ENCODE data around the gene DGCR2. TPM values are rescaled to one million over a fixed set of nuclear protein-coding genes. Genes with fewer than 3 reads are reported as not detected.

DGCR2 gene
- total and polyA plus RNA-seq, 2 experiments from 2014 or later, result 18.5 to 83.0 TPM

DNA sequence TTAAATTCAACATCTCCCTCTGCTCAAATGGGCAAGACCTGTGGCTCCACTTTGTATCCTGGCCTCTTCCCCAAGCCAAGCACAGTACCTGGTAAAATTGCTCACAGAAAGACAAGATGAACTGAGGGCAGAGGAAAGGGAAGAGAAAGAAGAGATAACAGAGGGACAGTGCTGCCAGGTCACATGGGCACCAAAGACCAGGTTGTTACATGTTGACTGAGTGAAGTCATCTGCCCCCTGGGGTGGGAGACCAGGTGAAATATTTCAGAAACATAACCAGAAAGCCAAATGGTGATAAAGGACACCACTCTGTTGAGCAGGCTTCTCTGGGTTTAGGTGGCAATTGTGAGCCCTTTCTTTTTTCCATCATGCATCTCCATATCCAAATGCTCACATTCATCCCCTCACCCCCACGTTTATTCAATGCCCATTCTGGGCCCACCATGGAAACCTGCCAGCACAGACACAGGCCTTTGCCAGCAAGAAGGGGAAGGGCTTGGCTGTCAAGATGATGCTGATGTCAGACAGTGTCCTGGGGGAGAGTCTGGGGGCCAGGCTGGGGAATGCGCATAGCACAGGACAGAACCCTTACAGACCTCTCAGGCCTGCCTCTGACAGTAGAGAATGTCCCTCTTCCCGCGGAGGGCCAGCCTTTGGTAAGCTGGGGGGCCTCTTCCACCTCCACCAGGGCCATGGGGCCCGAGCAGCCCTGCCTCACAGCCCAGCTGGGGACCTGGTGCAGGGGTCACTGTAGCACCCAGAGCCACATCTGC, 51.6 kb downstream of the DGCR2 start (continued):
- TF ChIP-seq, protein P1, sequence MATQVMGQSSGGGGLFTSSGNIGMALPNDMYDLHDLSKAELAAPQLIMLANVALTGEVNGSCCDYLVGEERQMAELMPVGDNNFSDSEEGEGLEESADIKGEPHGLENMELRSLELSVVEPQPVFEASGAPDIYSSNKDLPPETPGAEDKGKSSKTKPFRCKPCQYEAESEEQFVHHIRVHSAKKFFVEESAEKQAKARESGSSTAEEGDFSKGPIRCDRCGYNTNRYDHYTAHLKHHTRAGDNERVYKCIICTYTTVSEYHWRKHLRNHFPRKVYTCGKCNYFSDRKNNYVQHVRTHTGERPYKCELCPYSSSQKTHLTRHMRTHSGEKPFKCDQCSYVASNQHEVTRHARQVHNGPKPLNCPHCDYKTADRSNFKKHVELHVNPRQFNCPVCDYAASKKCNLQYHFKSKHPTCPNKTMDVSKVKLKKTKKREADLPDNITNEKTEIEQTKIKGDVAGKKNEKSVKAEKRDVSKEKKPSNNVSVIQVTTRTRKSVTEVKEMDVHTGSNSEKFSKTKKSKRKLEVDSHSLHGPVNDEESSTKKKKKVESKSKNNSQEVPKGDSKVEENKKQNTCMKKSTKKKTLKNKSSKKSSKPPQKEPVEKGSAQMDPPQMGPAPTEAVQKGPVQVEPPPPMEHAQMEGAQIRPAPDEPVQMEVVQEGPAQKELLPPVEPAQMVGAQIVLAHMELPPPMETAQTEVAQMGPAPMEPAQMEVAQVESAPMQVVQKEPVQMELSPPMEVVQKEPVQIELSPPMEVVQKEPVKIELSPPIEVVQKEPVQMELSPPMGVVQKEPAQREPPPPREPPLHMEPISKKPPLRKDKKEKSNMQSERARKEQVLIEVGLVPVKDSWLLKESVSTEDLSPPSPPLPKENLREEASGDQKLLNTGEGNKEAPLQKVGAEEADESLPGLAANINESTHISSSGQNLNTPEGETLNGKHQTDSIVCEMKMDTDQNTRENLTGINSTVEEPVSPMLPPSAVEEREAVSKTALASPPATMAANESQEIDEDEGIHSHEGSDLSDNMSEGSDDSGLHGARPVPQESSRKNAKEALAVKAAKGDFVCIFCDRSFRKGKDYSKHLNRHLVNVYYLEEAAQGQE (IDR thresholded peaks at IDR 0.05; ENCODE audit: unreplicated experiment), result no peak

DNA sequence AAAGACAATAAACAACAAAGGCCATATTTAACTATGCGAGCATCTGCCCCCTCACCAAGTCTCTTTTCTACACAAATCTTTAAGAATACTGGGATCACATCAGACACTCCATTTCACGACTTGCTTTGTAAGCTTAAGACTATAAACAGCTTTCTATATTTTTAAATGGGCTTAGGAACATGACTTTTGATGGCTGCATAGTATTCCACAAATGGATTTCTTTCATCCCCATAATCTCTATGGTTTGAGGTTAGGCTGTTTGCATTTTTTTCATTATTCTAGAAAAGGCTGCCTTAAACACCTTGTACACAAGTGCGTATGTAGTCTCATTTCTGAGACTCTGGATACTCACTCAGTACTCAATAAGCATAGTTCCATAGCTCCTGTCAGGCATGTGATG, 52.8 kb downstream of the DGCR2 start:
- H3K27me3 Mint-ChIP-seq (ENCODE audit: insufficient read depth, low read depth, poor library complexity), result no peaks in the 10 kb centered on the region
- H3K9me3 Mint-ChIP-seq, result no peaks in the 10 kb centered on the region
- Histone ChIP-seq H4K20me1 (replicated peaks; ENCODE audit: insufficient read depth) (peaks cover 30% of the 10 kb centered on the region), H3K4me2 (no peak overlapping the region), H3K79me2 (replicated peaks; ENCODE audit: insufficient read depth) (peaks cover 15% of the 10 kb centered on the region), H3K27ac (ENCODE audit: low read depth) (no peak overlapping the region), H2AFZ (no peak overlapping the region), H3K9me2 (ENCODE audit: insufficient read depth) (no peaks in the 10 kb centered on the region), H3K36me3 (ENCODE audit: insufficient read depth) (no peaks in the 10 kb centered on the region), H3K27me3 (ENCODE audit: insufficient read depth) (no peaks in the 10 kb centered on the region), H3K4me1 (ENCODE audit: insufficient read depth) (no peaks in the 10 kb centered on the region), H3F3A (replicated peaks; ENCODE audit: low read depth) (no peaks in the 10 kb centered on the region), H3K4me3 (no peak overlapping the region)
- H3K4me3 Mint-ChIP-seq, result no peak overlapping the region
- ATAC-seq (no peak), DNase-seq (ENCODE audit: low spot score) (no peak)
- H3K4me1 Mint-ChIP-seq, result no peaks in the 10 kb centered on the region; the same call in 2 of the 3 replicates
- no peak overlapping the region for H3K27ac Mint-ChIP-seq
- H3K36me3 Mint-ChIP-seq (ENCODE audit: low read depth), result peaks cover 29% of the 10 kb centered on the region
- TF ChIP-seq EZH2 (IDR thresholded peaks at IDR 0.05; ENCODE audit: low read depth, unreplicated experiment) (no peak), CREB1 (CRISPR knock-in tag; IDR thresholded peaks at IDR 0.05; ENCODE audit: low read depth) (no peak), JUNB (IDR thresholded peaks at IDR 0.05; ENCODE audit: unreplicated experiment) (no peak), NANOG (IDR thresholded peaks at IDR 0.05; ENCODE audit: borderline replicate concordance) (no peak), ZNF114 (CRISPR knock-in tag; IDR thresholded peaks at IDR 0.05) (no peak)
- TF ChIP-seq, protein P2, sequence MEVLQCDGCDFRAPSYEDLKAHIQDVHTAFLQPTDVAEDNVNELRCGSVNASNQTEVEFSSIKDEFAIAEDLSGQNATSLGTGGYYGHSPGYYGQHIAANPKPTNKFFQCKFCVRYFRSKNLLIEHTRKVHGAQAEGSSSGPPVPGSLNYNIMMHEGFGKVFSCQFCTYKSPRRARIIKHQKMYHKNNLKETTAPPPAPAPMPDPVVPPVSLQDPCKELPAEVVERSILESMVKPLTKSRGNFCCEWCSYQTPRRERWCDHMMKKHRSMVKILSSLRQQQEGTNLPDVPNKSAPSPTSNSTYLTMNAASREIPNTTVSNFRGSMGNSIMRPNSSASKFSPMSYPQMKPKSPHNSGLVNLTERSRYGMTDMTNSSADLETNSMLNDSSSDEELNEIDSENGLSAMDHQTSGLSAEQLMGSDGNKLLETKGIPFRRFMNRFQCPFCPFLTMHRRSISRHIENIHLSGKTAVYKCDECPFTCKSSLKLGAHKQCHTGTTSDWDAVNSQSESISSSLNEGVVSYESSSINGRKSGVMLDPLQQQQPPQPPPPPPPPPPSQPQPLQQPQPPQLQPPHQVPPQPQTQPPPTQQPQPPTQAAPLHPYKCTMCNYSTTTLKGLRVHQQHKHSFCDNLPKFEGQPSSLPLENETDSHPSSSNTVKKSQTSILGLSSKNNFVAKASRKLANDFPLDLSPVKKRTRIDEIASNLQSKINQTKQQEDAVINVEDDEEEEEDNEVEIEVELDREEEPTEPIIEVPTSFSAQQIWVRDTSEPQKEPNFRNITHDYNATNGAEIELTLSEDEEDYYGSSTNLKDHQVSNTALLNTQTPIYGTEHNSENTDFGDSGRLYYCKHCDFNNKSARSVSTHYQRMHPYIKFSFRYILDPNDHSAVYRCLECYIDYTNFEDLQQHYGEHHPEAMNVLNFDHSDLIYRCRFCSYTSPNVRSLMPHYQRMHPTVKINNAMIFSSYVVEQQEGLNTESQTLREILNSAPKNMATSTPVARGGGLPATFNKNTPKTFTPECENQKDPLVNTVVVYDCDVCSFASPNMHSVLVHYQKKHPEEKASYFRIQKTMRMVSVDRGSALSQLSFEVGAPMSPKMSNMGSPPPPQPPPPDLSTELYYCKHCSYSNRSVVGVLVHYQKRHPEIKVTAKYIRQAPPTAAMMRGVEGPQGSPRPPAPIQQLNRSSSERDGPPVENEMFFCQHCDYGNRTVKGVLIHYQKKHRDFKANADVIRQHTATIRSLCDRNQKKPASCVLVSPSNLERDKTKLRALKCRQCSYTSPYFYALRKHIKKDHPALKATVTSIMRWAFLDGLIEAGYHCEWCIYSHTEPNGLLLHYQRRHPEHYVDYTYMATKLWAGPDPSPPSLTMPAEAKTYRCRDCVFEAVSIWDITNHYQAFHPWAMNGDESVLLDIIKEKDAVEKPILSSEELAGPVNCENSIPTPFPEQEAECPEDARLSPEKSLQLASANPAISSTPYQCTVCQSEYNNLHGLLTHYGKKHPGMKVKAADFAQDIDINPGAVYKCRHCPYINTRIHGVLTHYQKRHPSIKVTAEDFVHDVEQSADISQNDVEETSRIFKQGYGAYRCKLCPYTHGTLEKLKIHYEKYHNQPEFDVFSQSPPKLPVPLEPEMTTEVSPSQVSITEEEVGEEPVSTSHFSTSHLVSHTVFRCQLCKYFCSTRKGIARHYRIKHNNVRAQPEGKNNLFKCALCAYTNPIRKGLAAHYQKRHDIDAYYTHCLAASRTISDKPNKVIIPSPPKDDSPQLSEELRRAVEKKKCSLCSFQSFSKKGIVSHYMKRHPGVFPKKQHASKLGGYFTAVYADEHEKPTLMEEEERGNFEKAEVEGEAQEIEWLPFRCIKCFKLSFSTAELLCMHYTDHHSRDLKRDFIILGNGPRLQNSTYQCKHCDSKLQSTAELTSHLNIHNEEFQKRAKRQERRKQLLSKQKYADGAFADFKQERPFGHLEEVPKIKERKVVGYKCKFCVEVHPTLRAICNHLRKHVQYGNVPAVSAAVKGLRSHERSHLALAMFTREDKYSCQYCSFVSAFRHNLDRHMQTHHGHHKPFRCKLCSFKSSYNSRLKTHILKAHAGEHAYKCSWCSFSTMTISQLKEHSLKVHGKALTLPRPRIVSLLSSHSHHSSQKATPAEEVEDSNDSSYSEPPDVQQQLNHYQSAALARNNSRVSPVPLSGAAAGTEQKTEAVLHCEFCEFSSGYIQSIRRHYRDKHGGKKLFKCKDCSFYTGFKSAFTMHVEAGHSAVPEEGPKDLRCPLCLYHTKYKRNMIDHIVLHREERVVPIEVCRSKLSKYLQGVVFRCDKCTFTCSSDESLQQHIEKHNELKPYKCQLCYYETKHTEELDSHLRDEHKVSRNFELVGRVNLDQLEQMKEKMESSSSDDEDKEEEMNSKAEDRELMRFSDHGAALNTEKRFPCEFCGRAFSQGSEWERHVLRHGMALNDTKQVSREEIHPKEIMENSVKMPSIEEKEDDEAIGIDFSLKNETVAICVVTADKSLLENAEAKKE (CRISPR knock-in tag; IDR thresholded peaks at IDR 0.05), result no peak
- TF ChIP-seq, protein P3, sequence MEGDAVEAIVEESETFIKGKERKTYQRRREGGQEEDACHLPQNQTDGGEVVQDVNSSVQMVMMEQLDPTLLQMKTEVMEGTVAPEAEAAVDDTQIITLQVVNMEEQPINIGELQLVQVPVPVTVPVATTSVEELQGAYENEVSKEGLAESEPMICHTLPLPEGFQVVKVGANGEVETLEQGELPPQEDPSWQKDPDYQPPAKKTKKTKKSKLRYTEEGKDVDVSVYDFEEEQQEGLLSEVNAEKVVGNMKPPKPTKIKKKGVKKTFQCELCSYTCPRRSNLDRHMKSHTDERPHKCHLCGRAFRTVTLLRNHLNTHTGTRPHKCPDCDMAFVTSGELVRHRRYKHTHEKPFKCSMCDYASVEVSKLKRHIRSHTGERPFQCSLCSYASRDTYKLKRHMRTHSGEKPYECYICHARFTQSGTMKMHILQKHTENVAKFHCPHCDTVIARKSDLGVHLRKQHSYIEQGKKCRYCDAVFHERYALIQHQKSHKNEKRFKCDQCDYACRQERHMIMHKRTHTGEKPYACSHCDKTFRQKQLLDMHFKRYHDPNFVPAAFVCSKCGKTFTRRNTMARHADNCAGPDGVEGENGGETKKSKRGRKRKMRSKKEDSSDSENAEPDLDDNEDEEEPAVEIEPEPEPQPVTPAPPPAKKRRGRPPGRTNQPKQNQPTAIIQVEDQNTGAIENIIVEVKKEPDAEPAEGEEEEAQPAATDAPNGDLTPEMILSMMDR (conservative IDR thresholded peaks at IDR 0.05; ENCODE audit: low read depth in 2 of 2), result no peak
- TF ChIP-seq, protein P1 (IDR thresholded peaks at IDR 0.05; ENCODE audit: unreplicated experiment), result no peak

Data from GM23338 (cell line).